ENCODE data around the gene LHX6. TPM values are rescaled to one million over a fixed set of nuclear protein-coding genes. Genes with fewer than 3 reads are reported as not detected.

LHX6 gene
- total and polyA plus RNA-seq, 9 of the 15 experiments (the other 6 are each of a cell fraction or from before 2014, with no cell fraction given): 2.8 to 16.3 (median 7.9) TPM

- no peaks in the 10 kb centered on the region for H3K27me3 ChIP-seq (ENCODE audit: control insufficient read depth in 2 of 2, insufficient read depth in 2 of 2, low read length in 2 of 2)
- no peak overlapping the region for H2AFZ ChIP-seq (ENCODE audit: low read depth, low read length)
- H3K4me2 ChIP-seq (ENCODE audit: insufficient read depth, low read length): no peak overlapping the region
- no peaks in the 10 kb centered on the region for H3K9me3 ChIP-seq (replicated peaks; ENCODE audit: control insufficient read depth, insufficient read depth, low read depth, low read length)
- ATAC-seq: no peak
- H3K79me2 ChIP-seq (ENCODE audit: control insufficient read depth, insufficient read depth, low read length): no peaks in the 10 kb centered on the region
- intact Hi-C loops (cut with micrococcal nuclease) (no loop called here), in situ Hi-C loops (cut with MboI) (no loop called here)
- no peak for DNase-seq (ENCODE audit: extremely low read depth in 1 of 4, low spot score in 3 of 4)
- peaks cover 9 to 17% of the 10 kb centered on the region in 2 experiments; a peak in 3 of 5 replicates for H3K4me1 ChIP-seq (replicated peaks in 1 of 2; ENCODE audit: control insufficient read depth in 2 of 2, insufficient read depth in 2 of 2, low read length in 2 of 2)
- H3K36me3 ChIP-seq (ENCODE audit: control insufficient read depth, insufficient read depth, low read length): no peaks in the 10 kb centered on the region
- CTCF ChIA-PET (ENCODE audit: low intra/inter-chr PET ratio): no interaction called here
- H3K4me3 ChIP-seq: no peak overlapping the region
- POLR2A ChIA-PET: interaction anchor here (1.2 to 1.4 kb wide), 2 partner anchors 9 to 14 kb away, joined by 4 read pairs; no protein-coding TSS in a partner anchor
- no peak overlapping the region for H3K9ac ChIP-seq (ENCODE audit: insufficient read depth in 1 of 2, low read depth in 2 of 2, low read length in 2 of 2)
- no TSS peak for BruUV-seq (replicated peaks)
- no peak for FAIRE-seq
- H4K20me1 ChIP-seq (replicated peaks; ENCODE audit: control insufficient read depth, insufficient read depth, low read length): no peaks in the 10 kb centered on the region
- no peaks in the 10 kb centered on the region for H3K9me1 ChIP-seq (ENCODE audit: control insufficient read depth, insufficient read depth, low read length)
- WGBS (ENCODE audit: insufficient coverage, low coverage, missing lambda C conversion rate): 23% methylated on average over 3 of the region's 3 CpGs
- TF ChIP-seq TGIF2 (CRISPR knock-in tag; IDR thresholded peaks at IDR 0.05) (no peak), PTTG1 (tag; IDR thresholded peaks at IDR 0.05; ENCODE audit: low read depth) (no peak), ZNF408 (CRISPR knock-in tag; IDR thresholded peaks at IDR 0.05; ENCODE audit: low read depth) (no peak), ZFP1 (CRISPR knock-in tag; IDR thresholded peaks at IDR 0.05) (no peak), ZNF311 (CRISPR knock-in tag; IDR thresholded peaks at IDR 0.05) (no peak), ZNF696 (CRISPR knock-in tag; conservative IDR thresholded peaks at IDR 0.05) (no peak), ARID1B (IDR thresholded peaks at IDR 0.05) (no peak), ZNF24 (IDR thresholded peaks at IDR 0.05) (no peak), RFX5 (IDR thresholded peaks at IDR 0.05; ENCODE audit: low read depth, low read length) (no peak), MTA2 (IDR thresholded peaks at IDR 0.05; ENCODE audit: low read depth) (no peak), HMGXB4 (CRISPR knock-in tag; IDR thresholded peaks at IDR 0.05) (no peak), HIVEP1 (CRISPR knock-in tag; IDR thresholded peaks at IDR 0.05) (no peak), CREB3L1 (IDR thresholded peaks at IDR 0.05; ENCODE audit: borderline replicate concordance, low read depth) (no peak), ZNF282 (CRISPR knock-in tag; IDR thresholded peaks at IDR 0.05) (no peak), TOE1 (IDR thresholded peaks at IDR 0.05; ENCODE audit: borderline replicate concordance) (no peak), TOE1 (CRISPR knock-in tag; IDR thresholded peaks at IDR 0.05; ENCODE audit: borderline replicate concordance, low read depth) (no peak), NFRKB (IDR thresholded peaks at IDR 0.05; ENCODE audit: low read depth) (no peak), CREM (IDR thresholded peaks at IDR 0.05; ENCODE audit: low read depth) (no peak)
- H3K27ac ChIP-seq (ENCODE audit: extremely low read depth, low read depth, low read length): no peak overlapping the region
Measured at GRCh38 chr9:122168356-122168755, 60.4 kb downstream of the LHX6 start.

Data from K562 (cell line).